DOHH2 (cell line): Measurements from ENCODE around the gene TCEAL7.
"Not testable (repeated sequence)": the region's sequence is repeated elsewhere in the genome, so short reads cannot be mapped to it uniquely, and the experiment has no call there.

ENCODE experiments used
- H3F3A ChIP-seq: fragments of 200-600 bp; sonication (generic), shearing (Covaris generic); 2 replicates; pipeline ENCODE4 v1.6.0; 2016; ENCODE audit warnings: antibody characterized with exemption, mild to moderate bottlenecking; ENCODE audit not compliant: control insufficient read depth, insufficient read depth
- H3K27ac ChIP-seq: fragments of 200-600 bp; sonication (generic); 2 replicates; pipeline ENCODE4 v1.5.1; 2014; ENCODE audit warnings: low read depth, mild to moderate bottlenecking, low read length, moderate library complexity
- H3K27me3 ChIP-seq: fragments of 200-600 bp; sonication (generic); 2 replicates; pipeline ENCODE4 v1.6.1; 2014; ENCODE audit warnings: mild to moderate bottlenecking, low read length, mixed read lengths; ENCODE audit not compliant: control insufficient read depth
- H3K36me3 ChIP-seq: fragments of 200-600 bp; sonication (generic); 2 replicates; pipeline ENCODE4 v1.6.1; 2014; ENCODE audit warnings: mild to moderate bottlenecking, low read length, moderate library complexity, mixed read lengths; ENCODE audit not compliant: control insufficient read depth
- H3K4me1 ChIP-seq: fragments of 200-600 bp; sonication (generic); 2 replicates; pipeline ENCODE4 v1.6.1; 2014; ENCODE audit warnings: mild to moderate bottlenecking, low read length, mixed read lengths; ENCODE audit not compliant: control insufficient read depth
- H3K4me2 ChIP-seq: fragments of 200-600 bp; sonication (generic); 2 replicates; pipeline ENCODE4 v1.6.0; 2014; ENCODE audit warnings: mild to moderate bottlenecking, low read length, moderate library complexity
- H3K4me3 ChIP-seq: fragments of 200-600 bp; sonication (generic); 2 replicates; pipeline ENCODE4 v1.5.1; 2014; ENCODE audit warnings: mild to moderate bottlenecking, low read length, mixed read lengths
- H3K79me2 ChIP-seq: fragments of 200-600 bp; sonication (generic); 2 replicates; pipeline ENCODE4 v1.6.1; 2014; ENCODE audit warnings: mild to moderate bottlenecking, low read length, mixed read lengths; ENCODE audit not compliant: control insufficient read depth
- H3K9me2 ChIP-seq: fragments of 200-600 bp; sonication (generic); replicated peaks from 2 replicates; pipeline ENCODE4 v1.6.1; 2014; ENCODE audit warnings: mild to moderate bottlenecking, low read length, mixed read lengths; ENCODE audit not compliant: control insufficient read depth
- H3K9me3 ChIP-seq: fragments of 200-600 bp; sonication (generic); 2 replicates; pipeline ENCODE4 v1.6.1; 2014; ENCODE audit warnings: antibody characterized with exemption, low read length, mixed read lengths; ENCODE audit not compliant: control insufficient read depth, insufficient read depth
- H4K20me1 ChIP-seq: fragments of 200-600 bp; sonication (generic); 2 replicates; pipeline ENCODE4 v1.6.0; 2014; ENCODE audit warnings: low read depth, mild to moderate bottlenecking, antibody characterized with exemption, low read length, moderate library complexity; ENCODE audit not compliant: control insufficient read depth, insufficient read depth
- CTCF ChIP-seq: fragments of 200-600 bp; sonication (generic); IDR thresholded peaks from one replicate; pipeline ENCODE4 v1.5.1; 2014; ENCODE audit warnings: antibody characterized with exemption, mild to moderate bottlenecking, low read depth, low read length; ENCODE audit not compliant: poor library complexity, severe bottlenecking
- EZH2phosphoT487 ChIP-seq: fragments of 200-600 bp; sonication (generic); IDR thresholded peaks from 2 replicates; pipeline ENCODE4 v1.6.1; 2017; ENCODE audit warnings: borderline replicate concordance, mild to moderate bottlenecking, antibody characterized with exemption, low read length, moderate library complexity, mixed read lengths

Gene TCEAL7, protein sequence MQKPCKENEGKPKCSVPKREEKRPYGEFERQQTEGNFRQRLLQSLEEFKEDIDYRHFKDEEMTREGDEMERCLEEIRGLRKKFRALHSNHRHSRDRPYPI

GRCh38 chrX:103329991-103330390, at the start of gene TCEAL7:
TSS of gene TCEAL7 (plus strand) at chrX:103330239. CDS start at chrX:103331404, 1,165 bp downstream.
- H3K4me2 ChIP-seq: no peak within 1 kb of the TSS
- H4K20me1 ChIP-seq: no peaks in the 10 kb centered on the region
- no peaks in the 10 kb centered on the region for H3F3A ChIP-seq
- no peaks in the 10 kb centered on the region for H3K9me2 ChIP-seq
- H3K4me1 ChIP-seq: no peaks in the 10 kb centered on the region
- no peaks in the 10 kb centered on the region for H3K27me3 ChIP-seq
- H3K79me2 ChIP-seq: no peaks in the 10 kb centered on the region
- H3K9me3 ChIP-seq: no peaks in the 10 kb centered on the region
- TF ChIP-seq EZH2phosphoT487 (no peak), CTCF (no peak)
- no peak within 1 kb of the TSS for H3K4me3 ChIP-seq
- no peaks in the 10 kb centered on the region for H3K36me3 ChIP-seq
- H3K27ac ChIP-seq: no peak within 1 kb of the TSS

DNA sequence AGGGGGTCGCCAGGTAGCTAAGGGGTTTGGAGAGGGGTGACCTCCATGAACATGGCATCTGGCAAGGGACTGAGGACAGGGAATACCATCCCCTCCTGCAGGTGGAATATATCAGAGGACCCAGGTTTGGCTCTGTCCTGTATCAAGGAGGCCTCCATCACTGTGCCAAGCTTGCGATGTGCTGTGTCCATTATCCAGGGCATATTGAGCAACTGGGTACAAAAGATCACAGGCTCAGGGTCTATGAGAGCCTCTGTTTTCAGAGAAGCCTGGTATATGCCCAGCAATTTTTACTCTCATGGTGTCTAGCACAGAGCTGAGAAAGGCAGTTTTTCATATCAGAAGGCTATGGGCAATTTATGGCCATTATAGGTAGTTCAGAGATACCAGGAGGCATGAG, 36.9 kb upstream of the TCEAL7 start:
- no peaks in the 10 kb centered on the region for H3K36me3 ChIP-seq
- TF ChIP-seq CTCF: no peak
- no peak for TF ChIP-seq EZH2phosphoT487
- no peaks in the 10 kb centered on the region for H3K9me2 ChIP-seq
- no peak overlapping the region for H3K4me3 ChIP-seq
- no peaks in the 10 kb centered on the region for H3F3A ChIP-seq
- no peak overlapping the region for H3K27ac ChIP-seq
- no peaks in the 10 kb centered on the region for H3K27me3 ChIP-seq
- no peaks in the 10 kb centered on the region for H3K79me2 ChIP-seq
- H4K20me1 ChIP-seq: no peaks in the 10 kb centered on the region
- H3K4me1 ChIP-seq: no peaks in the 10 kb centered on the region
- H3K4me2 ChIP-seq: no peak overlapping the region
- H3K9me3 ChIP-seq: no peaks in the 10 kb centered on the region

DNA sequence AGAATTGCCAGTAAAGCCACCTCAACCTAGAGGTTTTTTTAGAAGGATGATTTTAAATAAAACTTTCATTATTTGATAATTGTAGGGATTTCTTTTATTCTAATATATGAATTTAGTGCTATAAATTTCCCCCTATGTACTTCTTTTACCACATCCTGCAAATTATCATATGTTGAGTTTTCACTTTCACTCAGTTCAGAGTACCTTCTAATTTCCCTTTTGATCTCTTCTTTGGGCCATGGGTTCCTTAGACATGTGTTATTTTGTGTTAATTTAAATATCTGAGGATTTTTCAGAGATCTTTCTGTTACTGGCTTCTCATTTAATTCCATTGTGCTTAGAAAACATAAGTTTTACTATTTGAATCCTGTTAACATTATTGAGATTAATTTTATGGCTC, 25.3 kb upstream of the TCEAL7 start:
- TF ChIP-seq CTCF (no peak), EZH2phosphoT487 (no peak)
- Histone ChIP-seq H3K36me3 (no peaks in the 10 kb centered on the region), H4K20me1 (no peaks in the 10 kb centered on the region), H3K79me2 (no peaks in the 10 kb centered on the region), H3K4me2 (no peak overlapping the region), H3K27ac (no peak overlapping the region), H3F3A (no peaks in the 10 kb centered on the region), H3K4me3 (no peak overlapping the region), H3K9me2 (no peaks in the 10 kb centered on the region), H3K4me1 (no peaks in the 10 kb centered on the region), H3K27me3 (no peaks in the 10 kb centered on the region), H3K9me3 (no peaks in the 10 kb centered on the region)

GRCh38 chrX:103305666-103306065, 24.4 kb upstream of the TCEAL7 start:
- not testable (repeated sequence) for H4K20me1 ChIP-seq, H3K36me3 ChIP-seq, H3K27me3 ChIP-seq, H3F3A ChIP-seq, H3K9me2 ChIP-seq, H3K4me1 ChIP-seq, H3K79me2 ChIP-seq, H3K9me3 ChIP-seq, H3K4me2 ChIP-seq, H3K27ac ChIP-seq, H3K4me3 ChIP-seq
